ENCODE results near the gene FHAD1.

FHAD1 gene

GRCh38 chr1:15383810-15384209 is 136.8 kb downstream of the FHAD1 start:
- Histone ChIP-seq H2BK15ac (ENCODE audit: low read length) (peak overlapping the region; percentile 8), H2BK5ac (ENCODE audit: low read length) (no peak overlapping the region), H3K4ac (ENCODE audit: low read length) (no peak overlapping the region), H3K4me3 (ENCODE audit: low read length in 2 of 2) (peak overlapping the region in 1 of 2 donors; percentile 25), H3K27me3 (ENCODE audit: control insufficient read depth in 3 of 3, insufficient read depth in 3 of 3, low read depth in 1 of 3, low read length in 3 of 3) (peaks cover 0 to 14% (median 10%) of the 10 kb centered on the region in 3 experiments), H4K8ac (ENCODE audit: low read depth, low read length) (no peak overlapping the region), H2BK120ac (ENCODE audit: low read depth, low read length) (no peak overlapping the region), H3K9ac (ENCODE audit: low read depth, low read length, poor library complexity) (no peak overlapping the region), H4K91ac (ENCODE audit: low read depth, low read length, poor library complexity) (no peak overlapping the region), H3K36me3 (replicated peaks in 1 of 2; ENCODE audit: control insufficient read depth in 2 of 2, insufficient read depth in 2 of 2, low read length in 2 of 2) (no peaks in the 10 kb centered on the region), H3K9me3 (replicated peaks in 1 of 2; ENCODE audit: control insufficient read depth in 2 of 2, insufficient read depth in 1 of 2, low read depth in 1 of 2, low read length in 2 of 2) (peaks cover 0 to 2% of the 10 kb centered on the region in 2 donors), H3K14ac (ENCODE audit: low read length) (no peak overlapping the region), H3K27ac (replicated peaks; ENCODE audit: low read length) (no peak overlapping the region), H3K23ac (ENCODE audit: low read depth, low read length, poor library complexity) (peak overlapping the region; percentile 26), H2AFZ (ENCODE audit: low read length) (peak overlapping the region; percentile 83), H3K79me1 (ENCODE audit: low read depth, low read length) (no peaks in the 10 kb centered on the region), H3K4me1 (ENCODE audit: control insufficient read depth in 2 of 2, insufficient read depth in 1 of 2, low read depth in 1 of 2, low read length in 2 of 2) (peaks cover 28 to 38% of the 10 kb centered on the region in 2 donors), H3K4me2 (ENCODE audit: insufficient read depth, low read length, poor library complexity, severe bottlenecking) (no peak overlapping the region), H2BK12ac (ENCODE audit: low read length) (no peak overlapping the region), H3K18ac (ENCODE audit: low read length) (peak overlapping the region; percentile 27), H2AK5ac (ENCODE audit: low read depth, low read length) (no peak overlapping the region)
- no peak for DNase-seq (ENCODE audit: low spot score)
- WGBS, 2 donors (ENCODE audit: extremely low coverage in 2 of 2, insufficient read length in 2 of 2, insufficient replicate concordance in 1 of 2): no CpG with 5 or more reads among the region's 5 CpGs

- H2AK5ac ChIP-seq (ENCODE audit: low read depth, low read length): no peak overlapping the region
- DNase-seq (ENCODE audit: low spot score): peak; percentile 57
- no CpG with 5 or more reads among the region's 20 CpGs for WGBS, 2 donors (ENCODE audit: extremely low coverage in 2 of 2, insufficient read length in 2 of 2, insufficient replicate concordance in 1 of 2)
These were observed 137.4 kb downstream of the FHAD1 start for GRCh38 chr1:15384301-15384901.

GRCh38 chr1:15385420-15385819 is 138.4 kb downstream of the FHAD1 start:
- H2AK5ac ChIP-seq (ENCODE audit: low read depth, low read length): no peak overlapping the region
- no peak overlapping the region for H3K27ac ChIP-seq (replicated peaks; ENCODE audit: low read length)
- no peak overlapping the region for H2BK15ac ChIP-seq (ENCODE audit: low read length)
- no peak overlapping the region for H3K23ac ChIP-seq (ENCODE audit: low read depth, low read length, poor library complexity)
- no peaks in the 10 kb centered on the region for H3K36me3 ChIP-seq (replicated peaks in 1 of 2; ENCODE audit: control insufficient read depth in 2 of 2, insufficient read depth in 2 of 2, low read length in 2 of 2)
- no peak overlapping the region for H3K14ac ChIP-seq (ENCODE audit: low read length)
- H2BK120ac ChIP-seq (ENCODE audit: low read depth, low read length): no peak overlapping the region
- no peak overlapping the region for H4K8ac ChIP-seq (ENCODE audit: low read depth, low read length)
- H3K9ac ChIP-seq (ENCODE audit: low read depth, low read length, poor library complexity): no peak overlapping the region
- H3K18ac ChIP-seq (ENCODE audit: low read length): no peak overlapping the region
- H3K4me3 ChIP-seq (ENCODE audit: low read length in 2 of 2): no peak overlapping the region
- H3K79me1 ChIP-seq (ENCODE audit: low read depth, low read length): no peaks in the 10 kb centered on the region
- H3K27me3 ChIP-seq (ENCODE audit: control insufficient read depth in 3 of 3, insufficient read depth in 3 of 3, low read depth in 1 of 3, low read length in 3 of 3): peaks cover 0 to 16% (median 14%) of the 10 kb centered on the region in 3 experiments
- H3K4ac ChIP-seq (ENCODE audit: low read length): no peak overlapping the region
- peaks cover 0 to 2% of the 10 kb centered on the region in 2 donors for H3K9me3 ChIP-seq (replicated peaks in 1 of 2; ENCODE audit: control insufficient read depth in 2 of 2, insufficient read depth in 1 of 2, low read depth in 1 of 2, low read length in 2 of 2)
- H2BK12ac ChIP-seq (ENCODE audit: low read length): no peak overlapping the region
- H3K4me2 ChIP-seq (ENCODE audit: insufficient read depth, low read length, poor library complexity, severe bottlenecking): no peak overlapping the region
- no peak overlapping the region for H4K91ac ChIP-seq (ENCODE audit: low read depth, low read length, poor library complexity)
- no peak overlapping the region for H2AFZ ChIP-seq (ENCODE audit: low read length)
- WGBS, 2 donors (ENCODE audit: extremely low coverage in 2 of 2, insufficient read length in 2 of 2, insufficient replicate concordance in 1 of 2): no CpG with 5 or more reads among the region's 3 CpGs
- H3K4me1 ChIP-seq (ENCODE audit: control insufficient read depth in 2 of 2, insufficient read depth in 1 of 2, low read depth in 1 of 2, low read length in 2 of 2): peaks cover 27 to 35% of the 10 kb centered on the region in 2 donors
- H2BK5ac ChIP-seq (ENCODE audit: low read length): no peak overlapping the region
- DNase-seq (ENCODE audit: low spot score): no peak

More at GRCh38 chr1:15384301-15384901, 137.4 kb downstream of the FHAD1 start:
- Histone ChIP-seq H3K36me3 (replicated peaks in 1 of 2; ENCODE audit: control insufficient read depth in 2 of 2, insufficient read depth in 2 of 2, low read length in 2 of 2) (no peaks in the 10 kb centered on the region), H2BK120ac (ENCODE audit: low read depth, low read length) (no peak overlapping the region), H3K9me3 (replicated peaks in 1 of 2; ENCODE audit: control insufficient read depth in 2 of 2, insufficient read depth in 1 of 2, low read depth in 1 of 2, low read length in 2 of 2) (peaks cover 0 to 2% of the 10 kb centered on the region in 2 donors), H3K18ac (ENCODE audit: low read length) (no peak overlapping the region), H3K4me1 (ENCODE audit: control insufficient read depth in 2 of 2, insufficient read depth in 1 of 2, low read depth in 1 of 2, low read length in 2 of 2) (peaks cover 29 to 38% of the 10 kb centered on the region in 2 donors), H4K8ac (ENCODE audit: low read depth, low read length) (no peak overlapping the region), H3K27ac (replicated peaks; ENCODE audit: low read length) (no peak overlapping the region), H3K4me2 (ENCODE audit: insufficient read depth, low read length, poor library complexity, severe bottlenecking) (peak overlapping the region; percentile 22), H3K9ac (ENCODE audit: low read depth, low read length, poor library complexity) (no peak overlapping the region), H2BK12ac (ENCODE audit: low read length) (no peak overlapping the region), H3K4ac (ENCODE audit: low read length) (no peak overlapping the region), H2AFZ (ENCODE audit: low read length) (peak overlapping the region; percentile 83), H3K4me3 (ENCODE audit: low read length in 2 of 2) (peak overlapping the region; percentile 25 to 50), H4K91ac (ENCODE audit: low read depth, low read length, poor library complexity) (no peak overlapping the region), H3K27me3 (ENCODE audit: control insufficient read depth in 3 of 3, insufficient read depth in 3 of 3, low read depth in 1 of 3, low read length in 3 of 3) (peaks cover 0 to 14% (median 11%) of the 10 kb centered on the region in 3 experiments), H3K14ac (ENCODE audit: low read length) (no peak overlapping the region), H3K79me1 (ENCODE audit: low read depth, low read length) (no peaks in the 10 kb centered on the region), H2BK15ac (ENCODE audit: low read length) (no peak overlapping the region), H3K23ac (ENCODE audit: low read depth, low read length, poor library complexity) (no peak overlapping the region), H2BK5ac (ENCODE audit: low read length) (no peak overlapping the region)

GRCh38 chr1:15386164-15386749 is 139.2 kb downstream of the FHAD1 start:
- peaks cover 0 to 19% (median 14%) of the 10 kb centered on the region in 3 experiments for H3K27me3 ChIP-seq (ENCODE audit: control insufficient read depth in 3 of 3, insufficient read depth in 3 of 3, low read depth in 1 of 3, low read length in 3 of 3)
- DNase-seq (ENCODE audit: low spot score): no peak
- H2BK5ac ChIP-seq (ENCODE audit: low read length): no peak overlapping the region
- H2BK15ac ChIP-seq (ENCODE audit: low read length): peak overlapping the region; percentile 22
- peak overlapping the region; percentile 48 for H3K27ac ChIP-seq (replicated peaks; ENCODE audit: low read length)
- H3K9ac ChIP-seq (ENCODE audit: low read depth, low read length, poor library complexity): peak overlapping the region; percentile 4
- no peak overlapping the region for H2AK5ac ChIP-seq (ENCODE audit: low read depth, low read length)
- no peak overlapping the region for H2BK120ac ChIP-seq (ENCODE audit: low read depth, low read length)
- H3K9me3 ChIP-seq (replicated peaks in 1 of 2; ENCODE audit: control insufficient read depth in 2 of 2, insufficient read depth in 1 of 2, low read depth in 1 of 2, low read length in 2 of 2): peaks cover 0 to 2% of the 10 kb centered on the region in 2 donors
- H2BK12ac ChIP-seq (ENCODE audit: low read length): no peak overlapping the region
- H3K18ac ChIP-seq (ENCODE audit: low read length): peak overlapping the region; percentile 69
- peaks cover 25 to 33% of the 10 kb centered on the region in 2 donors for H3K4me1 ChIP-seq (ENCODE audit: control insufficient read depth in 2 of 2, insufficient read depth in 1 of 2, low read depth in 1 of 2, low read length in 2 of 2)
- H3K79me1 ChIP-seq (ENCODE audit: low read depth, low read length): no peaks in the 10 kb centered on the region
- peak overlapping the region in 1 of 2 donors; percentile 32 for H3K4me3 ChIP-seq (ENCODE audit: low read length in 2 of 2)
- no peak overlapping the region for H3K14ac ChIP-seq (ENCODE audit: low read length)
- no peak overlapping the region for H3K23ac ChIP-seq (ENCODE audit: low read depth, low read length, poor library complexity)
- H2AFZ ChIP-seq (ENCODE audit: low read length): peak overlapping the region; percentile 82
- H3K36me3 ChIP-seq (replicated peaks in 1 of 2; ENCODE audit: control insufficient read depth in 2 of 2, insufficient read depth in 2 of 2, low read length in 2 of 2): no peaks in the 10 kb centered on the region
- no peak overlapping the region for H4K8ac ChIP-seq (ENCODE audit: low read depth, low read length)
- H3K4ac ChIP-seq (ENCODE audit: low read length): no peak overlapping the region
- H4K91ac ChIP-seq (ENCODE audit: low read depth, low read length, poor library complexity): no peak overlapping the region
- H3K4me2 ChIP-seq (ENCODE audit: insufficient read depth, low read length, poor library complexity, severe bottlenecking): peak overlapping the region; percentile 50
- no CpG with 5 or more reads among the region's 17 CpGs for WGBS, 2 donors (ENCODE audit: extremely low coverage in 2 of 2, insufficient read length in 2 of 2, insufficient replicate concordance in 1 of 2)
